Keratinocyte (primary cell): ENCODE data around the gene VAV1. TPM values are rescaled to one million over a fixed set of nuclear protein-coding genes. Genes with fewer than 3 reads are reported as not detected.

Source experiments
- DNase-seq: peaks from one replicate; pipeline ENCODE4 v3.0.0-alpha.2; 2011; ENCODE audit warnings: low read depth, missing footprints, low spot score
- FAIRE-seq: peaks from 2 replicates; lab custom pipeline; 2011; peaks lifted over from hg19 to GRCh38; lab: Jason Lieb, UNC
- H2AFZ ChIP-seq: 2 replicates; pipeline ENCODE4 v1.6.0; 2012; ENCODE audit warnings: low read length, control low read depth, inconsistent platforms; ENCODE audit not compliant: control insufficient read depth
- H3K27ac ChIP-seq: 2 replicates; pipeline ENCODE4 v1.5.1; 2011; ENCODE audit warnings: low read length; ENCODE audit not compliant: control insufficient read depth, insufficient read depth
- H3K27me3 ChIP-seq: 3 replicates; pipeline ENCODE4 v1.6.0; 2011; ENCODE audit warnings: low read length; ENCODE audit not compliant: control insufficient read depth, insufficient read depth; ENCODE audit errors: extremely low read depth
- H3K36me3 ChIP-seq, 2 experiments: 2 replicates in 1 of 2; 3 replicates in 1 of 2; pipeline ENCODE4 v1.5.1; 2011; ENCODE audit warnings: low read length in 2 of 2, mild to moderate bottlenecking in 1 of 2; ENCODE audit not compliant: control insufficient read depth in 2 of 2, insufficient read depth in 2 of 2; ENCODE audit errors: extremely low read depth in 1 of 2
- H3K4me1 ChIP-seq: 3 replicates; pipeline ENCODE4 v1.5.1; 2011; ENCODE audit warnings: low read length; ENCODE audit not compliant: control insufficient read depth, insufficient read depth; ENCODE audit errors: extremely low read depth
- H3K4me2 ChIP-seq: 3 replicates; pipeline ENCODE4 v1.6.0; 2011; ENCODE audit warnings: low read depth, low read length; ENCODE audit not compliant: control insufficient read depth, insufficient read depth; ENCODE audit errors: extremely low read depth
- H3K4me3 ChIP-seq, 3 experiments: fragments of 200-600 bp in 1 of 3; sonication (generic) in 1 of 3; 2 replicates in 2 of 3; 3 replicates in 1 of 3; pipeline ENCODE4 v1.5.1; 2011 to 2016; ENCODE audit warnings: low read length in 3 of 3, mild to moderate bottlenecking in 3 of 3, control low read depth in 2 of 3, inconsistent platforms in 1 of 3, low read depth in 1 of 3, mixed read lengths in 1 of 3, mixed run types in 1 of 3, moderate library complexity in 1 of 3; ENCODE audit not compliant: control insufficient read depth in 2 of 3, insufficient read depth in 2 of 3; ENCODE audit errors: extremely low read depth in 1 of 3
- H3K79me2 ChIP-seq: 2 replicates; pipeline ENCODE4 v1.6.0; 2012; ENCODE audit warnings: low read length; ENCODE audit not compliant: control insufficient read depth, insufficient read depth
- H3K9ac ChIP-seq: 3 replicates; pipeline ENCODE4 v1.6.0; 2011; ENCODE audit warnings: low read length; ENCODE audit not compliant: control insufficient read depth, insufficient read depth; ENCODE audit errors: extremely low read depth
- H3K9me1 ChIP-seq: 3 replicates; pipeline ENCODE4 v1.6.0; 2011; ENCODE audit warnings: low read length; ENCODE audit not compliant: control insufficient read depth, insufficient read depth; ENCODE audit errors: extremely low read depth
- H3K9me3 ChIP-seq: 2 replicates; pipeline ENCODE4 v1.5.1; 2012; ENCODE audit warnings: low read depth, low read length; ENCODE audit not compliant: control insufficient read depth
- H4K20me1 ChIP-seq: 3 replicates; pipeline ENCODE4 v1.6.0; 2011; ENCODE audit warnings: low read length; ENCODE audit not compliant: control insufficient read depth, insufficient read depth; ENCODE audit errors: extremely low read depth
- EZH2 ChIP-seq: IDR thresholded peaks from one replicate; pipeline ENCODE4 v1.6.1; 2012; ENCODE audit warnings: inconsistent platforms, mild to moderate bottlenecking, low read length, moderate library complexity
- dilution Hi-C: fragments of 300-500 bp; cut with MboI; formaldehyde crosslinking; loops from one replicate; pipeline ENCODE4 v1.7.0; 2020; ENCODE audit warnings: low sequenced_read_pairs; ENCODE audit not compliant: extremely low pct_ligation_motif_present
- polyA plus RNA-seq, 5 experiments: library from polyadenylated mRNA; depleted of rRNA in 3 of 5; stranded (reverse) in 3 of 5; stranded (forward) in 1 of 5; unstranded in 1 of 5; fragments of >200 nt; gene quantifications; 1 replicate in 1 of 5; 2 replicates in 3 of 5; 3 replicates in 1 of 5; pipeline versions ENCODE4 v1.2.1 to v1.2.3, GENCODE V29; 2011 to 2012; ENCODE audit warnings: missing spikeins in 2 of 5, low read depth in 1 of 5, low replicate concordance in 1 of 5
- TF ChIP-seq, protein P1 (sequence below), 3 experiments: IDR thresholded peaks in 1 of 3; conservative IDR thresholded peaks in 1 of 3; optimal IDR thresholded peaks in 1 of 3; 2 replicates in 2 of 3; 3 replicates in 1 of 3; pipeline versions ENCODE3 to v1.5.1; 2011; ENCODE audit warnings: low read length in 3 of 3, mild to moderate bottlenecking in 3 of 3, moderate library complexity in 2 of 3, control low read depth in 1 of 3, inconsistent platforms in 1 of 3; ENCODE audit not compliant: insufficient read depth in 2 of 3; ENCODE audit errors: extremely low read depth in 1 of 3

Gene VAV1
- polyA plus RNA-seq, 1 donor (not counting 4 experiments of a cell fraction or from before 2014, with no cell fraction given) = 0.42 TPM

DNA sequence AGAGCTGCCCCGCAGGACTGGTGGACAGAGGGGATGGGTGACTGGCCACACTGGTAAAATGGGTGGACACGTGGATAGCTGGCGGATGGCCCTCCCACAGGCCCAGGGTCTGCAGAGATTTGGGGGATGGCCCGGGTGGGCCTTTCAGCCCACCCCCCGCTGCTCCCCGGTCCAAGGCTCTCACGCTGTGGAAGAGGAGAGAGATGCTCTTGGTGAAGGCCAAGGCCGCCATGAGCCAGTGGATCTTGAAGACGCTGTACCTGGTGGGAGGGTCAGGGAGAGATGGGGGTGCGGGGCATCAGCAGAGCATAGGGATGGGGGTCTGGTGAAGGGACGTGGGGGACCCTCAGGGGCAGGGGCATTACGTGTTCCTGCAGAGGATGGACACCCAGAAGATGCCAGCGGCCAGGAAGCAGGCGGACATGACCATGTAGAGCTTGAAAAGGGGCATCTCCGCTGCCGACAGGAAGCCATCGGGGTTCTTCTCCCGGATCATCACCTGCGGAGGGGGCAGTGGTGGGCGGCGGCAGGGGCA lies 39.6 kb upstream of the VAV1 start:
- H3K27me3 ChIP-seq = no peaks in the 10 kb centered on the region
- peaks cover 9% of the 10 kb centered on the region for H3K79me2 ChIP-seq
- TF ChIP-seq, protein P1, sequence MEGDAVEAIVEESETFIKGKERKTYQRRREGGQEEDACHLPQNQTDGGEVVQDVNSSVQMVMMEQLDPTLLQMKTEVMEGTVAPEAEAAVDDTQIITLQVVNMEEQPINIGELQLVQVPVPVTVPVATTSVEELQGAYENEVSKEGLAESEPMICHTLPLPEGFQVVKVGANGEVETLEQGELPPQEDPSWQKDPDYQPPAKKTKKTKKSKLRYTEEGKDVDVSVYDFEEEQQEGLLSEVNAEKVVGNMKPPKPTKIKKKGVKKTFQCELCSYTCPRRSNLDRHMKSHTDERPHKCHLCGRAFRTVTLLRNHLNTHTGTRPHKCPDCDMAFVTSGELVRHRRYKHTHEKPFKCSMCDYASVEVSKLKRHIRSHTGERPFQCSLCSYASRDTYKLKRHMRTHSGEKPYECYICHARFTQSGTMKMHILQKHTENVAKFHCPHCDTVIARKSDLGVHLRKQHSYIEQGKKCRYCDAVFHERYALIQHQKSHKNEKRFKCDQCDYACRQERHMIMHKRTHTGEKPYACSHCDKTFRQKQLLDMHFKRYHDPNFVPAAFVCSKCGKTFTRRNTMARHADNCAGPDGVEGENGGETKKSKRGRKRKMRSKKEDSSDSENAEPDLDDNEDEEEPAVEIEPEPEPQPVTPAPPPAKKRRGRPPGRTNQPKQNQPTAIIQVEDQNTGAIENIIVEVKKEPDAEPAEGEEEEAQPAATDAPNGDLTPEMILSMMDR (optimal IDR thresholded peaks at IDR 0.05 in 1 of 3, IDR thresholded peaks at IDR 0.05 in 1 of 3, conservative IDR thresholded peaks at IDR 0.05 in 1 of 3; ENCODE audit: extremely low read depth in 1 of 3, insufficient read depth in 2 of 3, low read length in 3 of 3) = no peak
- TF ChIP-seq EZH2 = no peak
- no peaks in the 10 kb centered on the region for H3K9me1 ChIP-seq
- DNase-seq (no peak), FAIRE-seq (no peak)
- peaks cover 12% of the 10 kb centered on the region for H3K4me1 ChIP-seq
- no peak overlapping the region for H3K4me2 ChIP-seq
- H3K27ac ChIP-seq = no peak overlapping the region
- no peak overlapping the region for H3K4me3 ChIP-seq
- peaks cover 8 to 25% of the 10 kb centered on the region in 2 experiments for H3K36me3 ChIP-seq
- dilution Hi-C loops = no loop called here
- H2AFZ ChIP-seq = no peak overlapping the region
- no peaks in the 10 kb centered on the region for H4K20me1 ChIP-seq
- H3K9ac ChIP-seq = no peak overlapping the region
- H3K9me3 ChIP-seq = no peaks in the 10 kb centered on the region

DNA sequence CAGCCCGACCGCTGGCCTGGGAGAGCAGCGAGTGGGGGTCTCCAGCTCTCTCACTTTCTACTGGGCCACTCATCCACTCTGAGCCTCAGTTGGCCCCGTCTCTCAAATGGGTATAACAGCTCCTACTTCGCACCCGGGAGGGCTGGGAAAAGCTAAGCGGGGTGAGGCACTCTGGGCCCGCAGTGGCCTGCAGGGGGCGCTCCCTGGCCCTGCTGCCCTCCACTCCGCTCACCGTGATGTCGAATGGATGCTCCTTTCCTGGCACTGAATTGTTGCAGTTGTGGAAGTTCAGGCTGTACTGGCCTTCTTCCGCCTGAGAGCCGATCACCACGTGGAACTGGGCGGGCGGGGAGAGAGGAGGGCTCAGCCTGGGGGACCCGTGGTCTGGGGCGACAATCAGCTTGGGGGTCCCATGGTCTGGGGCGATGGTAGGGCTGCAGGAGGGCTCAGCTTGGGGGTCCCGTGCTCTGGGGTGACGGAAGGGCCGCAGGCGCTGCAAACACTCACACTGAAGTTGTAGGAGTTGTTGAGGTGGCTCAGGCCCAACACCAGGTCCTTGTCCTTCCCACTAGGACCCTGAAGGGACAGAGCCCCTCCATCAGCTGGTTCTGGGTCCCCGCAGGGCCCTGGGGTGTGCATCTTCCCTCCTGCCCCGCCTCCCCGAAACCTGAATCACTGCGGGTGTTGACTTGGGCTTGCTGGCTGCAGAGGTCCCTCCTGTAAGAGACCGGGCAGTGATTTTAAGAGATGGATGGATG lies 39.0 kb upstream of the VAV1 start:
- FAIRE-seq (no peak), DNase-seq (no peak)
- Histone ChIP-seq H3K9me1 (no peaks in the 10 kb centered on the region), H3K36me3 (peaks cover 8 to 25% of the 10 kb centered on the region in 2 experiments), H2AFZ (no peak overlapping the region), H3K9ac (no peak overlapping the region), H3K4me2 (no peak overlapping the region), H3K27me3 (no peaks in the 10 kb centered on the region), H3K27ac (no peak overlapping the region), H3K4me1 (peaks cover 18% of the 10 kb centered on the region), H4K20me1 (no peaks in the 10 kb centered on the region), H3K9me3 (no peaks in the 10 kb centered on the region), H3K79me2 (peaks cover 9% of the 10 kb centered on the region), H3K4me3 (no peak overlapping the region)
- TF ChIP-seq, protein P1 (optimal IDR thresholded peaks at IDR 0.05 in 1 of 3, IDR thresholded peaks at IDR 0.05 in 1 of 3, conservative IDR thresholded peaks at IDR 0.05 in 1 of 3; ENCODE audit: extremely low read depth in 1 of 3, insufficient read depth in 2 of 3, low read length in 3 of 3) = peak in 2 of 3 experiments; percentile 14 to 56
- no peak for TF ChIP-seq EZH2
- dilution Hi-C loops = no loop called here
